Bronchial epithelial cell (primary cell): ENCODE data around the gene LPAR2. TPM values are rescaled to one million over a fixed set of nuclear protein-coding genes. Genes with fewer than 3 reads are reported as not detected.
"Not testable (repeated sequence)": the region's sequence is repeated elsewhere in the genome, so short reads cannot be mapped to it uniquely, and the experiment has no call there.

Experiments
- DNase-seq: peaks from one replicate; pipeline ENCODE4 v3.0.0-alpha.2; 2010; ENCODE audit warnings: low read depth
- FAIRE-seq: peaks from 2 replicates; lab custom pipeline; 2011; peaks lifted over from hg19 to GRCh38; lab: Jason Lieb, UNC
- H3K27me3 ChIP-seq: 2 replicates; pipeline ENCODE4 v1.5.1; 2011; ENCODE audit warnings: low read length; ENCODE audit not compliant: control insufficient read depth, insufficient read depth
- H3K36me3 ChIP-seq: 2 replicates; pipeline ENCODE4 v1.5.1; 2011; ENCODE audit warnings: low read length; ENCODE audit not compliant: control insufficient read depth, insufficient read depth
- H3K4me3 ChIP-seq: 2 replicates; pipeline ENCODE4 v1.5.1; 2011; ENCODE audit warnings: mild to moderate bottlenecking, low read depth, low read length, control low read depth
- total RNA-seq: library from RNA; depleted of rRNA; stranded (reverse); fragments of >200 nt; gene quantifications from 2 replicates; pipeline ENCODE4 v1.2.1, GENCODE V29; 2014
- TF ChIP-seq, protein P1 (sequence below): IDR thresholded peaks from 2 replicates; pipeline ENCODE4 v1.5.1; 2011; ENCODE audit warnings: mild to moderate bottlenecking, moderate library complexity, low read length, control low read depth, inconsistent platforms; ENCODE audit not compliant: insufficient read depth, severe bottlenecking

Gene LPAR2
- total RNA-seq, 1 donor from 2014 or later = 5.5 TPM

DNA sequence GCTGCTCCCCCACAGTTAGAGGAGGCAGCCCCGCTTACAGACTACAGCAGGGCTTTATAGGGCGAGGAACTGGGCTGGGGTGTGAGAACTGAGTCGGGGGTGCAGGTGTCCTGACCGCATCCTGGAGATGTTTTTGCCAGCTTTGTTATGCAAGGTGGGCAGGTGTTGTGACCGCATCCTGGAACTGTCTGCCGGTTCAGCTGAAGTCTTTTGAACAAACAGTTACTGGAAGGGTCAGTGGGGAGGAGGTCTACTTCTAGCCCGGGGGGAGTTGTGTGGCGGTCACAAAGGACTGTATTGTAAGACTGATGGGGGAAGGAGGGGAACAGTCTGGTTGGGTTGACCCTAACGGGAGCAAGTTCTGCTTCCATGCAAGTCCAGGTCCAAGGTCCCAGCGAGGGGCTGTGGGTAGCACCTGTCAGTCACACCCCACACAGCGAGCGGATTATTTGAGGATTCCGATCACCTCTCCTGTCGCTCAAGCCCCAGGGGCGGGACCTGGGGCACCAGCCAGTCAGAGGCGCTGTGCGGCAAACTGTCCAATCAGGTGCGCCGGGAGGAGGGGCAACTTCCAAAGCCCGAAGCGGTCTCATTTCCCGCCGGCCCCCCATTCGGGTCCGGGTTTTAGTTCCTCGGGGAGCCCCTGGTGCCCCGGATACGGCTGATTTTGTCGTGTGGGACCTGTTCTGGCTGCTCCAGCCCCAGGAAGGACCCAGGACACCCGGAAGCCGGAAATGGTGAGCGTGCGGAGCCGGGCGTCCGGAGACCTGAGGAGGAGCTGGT lies 40.4 kb upstream of the LPAR2 start, which contains the start of gene ZNF101:
Gene ZNF101 (plus strand): TSS at position 610 of the 783 bp plus-strand sequence. CDS start 125 bp downstream, at position 735.
- no peaks in the 10 kb centered on the region for H3K36me3 ChIP-seq
- DNase-seq = peak; percentile 83
- no peaks in the 10 kb centered on the region for H3K27me3 ChIP-seq
- peak within 1 kb of the TSS; percentile 92 for H3K4me3 ChIP-seq
- FAIRE-seq = no peak
- TF ChIP-seq, protein P1, sequence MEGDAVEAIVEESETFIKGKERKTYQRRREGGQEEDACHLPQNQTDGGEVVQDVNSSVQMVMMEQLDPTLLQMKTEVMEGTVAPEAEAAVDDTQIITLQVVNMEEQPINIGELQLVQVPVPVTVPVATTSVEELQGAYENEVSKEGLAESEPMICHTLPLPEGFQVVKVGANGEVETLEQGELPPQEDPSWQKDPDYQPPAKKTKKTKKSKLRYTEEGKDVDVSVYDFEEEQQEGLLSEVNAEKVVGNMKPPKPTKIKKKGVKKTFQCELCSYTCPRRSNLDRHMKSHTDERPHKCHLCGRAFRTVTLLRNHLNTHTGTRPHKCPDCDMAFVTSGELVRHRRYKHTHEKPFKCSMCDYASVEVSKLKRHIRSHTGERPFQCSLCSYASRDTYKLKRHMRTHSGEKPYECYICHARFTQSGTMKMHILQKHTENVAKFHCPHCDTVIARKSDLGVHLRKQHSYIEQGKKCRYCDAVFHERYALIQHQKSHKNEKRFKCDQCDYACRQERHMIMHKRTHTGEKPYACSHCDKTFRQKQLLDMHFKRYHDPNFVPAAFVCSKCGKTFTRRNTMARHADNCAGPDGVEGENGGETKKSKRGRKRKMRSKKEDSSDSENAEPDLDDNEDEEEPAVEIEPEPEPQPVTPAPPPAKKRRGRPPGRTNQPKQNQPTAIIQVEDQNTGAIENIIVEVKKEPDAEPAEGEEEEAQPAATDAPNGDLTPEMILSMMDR = no peak

DNA sequence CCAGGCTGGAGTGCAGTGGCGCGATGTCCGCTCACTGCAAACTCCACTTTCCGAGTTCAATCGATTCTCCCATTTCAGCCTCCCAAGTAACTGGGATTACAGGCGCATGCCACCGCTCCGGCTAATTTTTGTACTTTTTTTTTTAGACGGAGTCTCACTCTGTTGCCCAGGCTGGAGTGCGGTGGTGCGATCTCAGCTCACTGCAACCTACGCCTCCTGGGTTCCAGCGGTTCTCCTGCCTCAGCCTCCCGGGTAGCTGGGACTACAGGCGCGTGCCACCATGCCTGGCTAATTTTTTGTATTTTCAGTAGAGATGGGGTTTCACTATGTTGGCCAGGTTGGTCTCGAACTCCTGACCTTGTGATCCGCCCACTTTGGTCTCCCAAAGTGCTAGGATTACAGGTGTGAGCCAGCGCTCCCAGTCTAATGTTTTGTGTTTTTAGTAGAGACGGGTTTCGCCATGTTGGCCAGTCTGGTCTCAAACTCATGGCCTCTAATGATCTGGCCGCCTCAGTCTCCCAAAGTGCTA lies 37.5 kb upstream of the LPAR2 start:
- not testable (repeated sequence) for FAIRE-seq, DNase-seq

DNA sequence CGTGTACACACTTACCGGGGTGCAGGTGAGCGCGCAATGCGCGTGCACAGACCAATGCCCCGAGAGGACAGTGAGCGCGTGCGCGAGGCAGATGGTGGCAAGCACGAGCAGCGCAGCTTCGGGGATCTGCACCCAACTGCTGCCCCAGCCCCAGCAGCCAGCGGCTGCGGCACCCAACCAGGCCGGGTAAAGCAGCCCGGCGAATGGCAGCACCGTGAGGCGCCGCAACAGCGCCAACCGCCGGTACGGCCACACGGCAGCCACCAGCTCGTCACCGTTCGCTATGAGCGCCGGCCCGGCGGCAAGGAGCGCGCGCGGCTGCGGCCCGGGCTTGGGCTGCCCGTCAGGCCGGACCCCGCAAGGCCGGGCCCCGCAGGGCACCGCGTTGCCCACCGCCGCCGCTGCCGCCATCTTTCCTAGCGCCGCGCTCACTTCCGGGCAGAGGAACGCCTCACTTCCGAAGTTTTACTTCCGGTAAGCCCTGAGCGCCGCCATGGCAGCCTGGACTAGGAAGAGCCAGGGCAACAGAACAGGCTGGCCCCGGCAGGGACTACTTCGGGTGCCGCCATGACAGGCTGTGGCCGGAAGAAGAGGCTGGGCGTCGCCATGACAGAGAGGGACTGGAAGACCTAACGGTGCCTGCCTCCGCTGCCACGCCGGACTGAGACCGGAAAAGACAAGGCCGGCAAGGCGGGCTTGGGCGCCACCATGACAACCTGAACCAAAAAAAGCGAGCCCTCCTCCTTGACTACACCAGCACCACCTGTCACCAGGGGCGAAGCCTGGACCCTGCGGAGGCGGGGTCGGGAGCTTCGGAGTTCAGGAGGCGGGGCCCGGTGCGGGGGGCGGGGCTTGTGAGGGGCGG lies 35.5 kb upstream of the LPAR2 start, which contains the start of gene ATP13A1:
Gene ATP13A1 (minus strand): TSS at position 421 of the 865 bp plus-strand sequence. CDS start 10 bp downstream, at position 411.
- DNase-seq (peak; percentile 94), FAIRE-seq (no peak)
- Histone ChIP-seq H3K27me3 (no peaks in the 10 kb centered on the region), H3K36me3 (peaks cover 12% of the 10 kb centered on the region), H3K4me3 (peak within 1 kb of the TSS; percentile 86)
- TF ChIP-seq, protein P1 = peak; percentile 36

More for the DNA sequence above, 37.5 kb upstream of the LPAR2 start:
- H3K4me3 ChIP-seq, H3K27me3 ChIP-seq, H3K36me3 ChIP-seq: not testable (repeated sequence)

DNA sequence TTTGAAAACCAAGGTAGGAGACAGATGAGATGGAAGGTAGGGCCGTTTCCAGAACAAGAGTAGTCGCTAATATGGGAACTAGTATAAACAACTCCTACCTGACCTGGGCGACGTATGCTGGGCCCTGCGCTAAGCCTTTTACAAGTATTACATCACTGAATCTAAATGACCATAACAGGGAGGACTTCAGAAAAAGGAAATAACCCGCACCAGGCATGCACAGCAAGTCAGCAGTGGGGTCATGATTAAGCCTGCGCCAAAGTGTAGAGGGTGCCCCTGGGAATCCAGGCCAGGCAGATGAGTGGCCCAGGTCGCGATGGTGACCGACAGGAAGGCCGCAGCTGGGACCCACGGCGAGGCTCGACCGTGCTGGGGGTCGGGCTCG lies 34.8 kb upstream of the LPAR2 start:
- peaks cover 18% of the 10 kb centered on the region for H3K36me3 ChIP-seq
- no peaks in the 10 kb centered on the region for H3K27me3 ChIP-seq
- no peak for FAIRE-seq
- TF ChIP-seq, protein P1 = no peak
- H3K4me3 ChIP-seq = peak overlapping the region; percentile 86
- DNase-seq = no peak

DNA sequence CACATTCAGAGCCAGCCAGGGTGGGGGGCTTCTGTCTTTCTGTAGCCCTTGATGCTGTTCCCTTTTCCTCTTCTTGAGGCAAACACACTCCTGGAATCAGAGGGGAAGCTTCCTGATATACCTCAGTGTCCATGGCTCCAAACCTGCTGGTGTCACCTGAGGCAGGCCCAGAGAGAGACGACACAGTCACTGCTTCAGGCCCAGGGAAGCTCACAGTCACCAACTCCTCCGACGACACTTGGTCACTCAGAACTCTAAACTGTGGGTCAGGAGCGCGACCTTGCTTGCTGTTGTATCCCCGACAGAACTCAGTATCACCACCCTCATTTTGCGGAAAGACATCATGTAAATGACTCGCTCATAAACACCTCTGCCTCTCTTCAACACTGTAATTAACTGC lies 34.3 kb upstream of the LPAR2 start:
- FAIRE-seq (no peak), DNase-seq (no peak)
- no peaks in the 10 kb centered on the region for H3K27me3 ChIP-seq
- H3K36me3 ChIP-seq = peaks cover 21% of the 10 kb centered on the region
- peak overlapping the region; percentile 86 for H3K4me3 ChIP-seq
- TF ChIP-seq, protein P1 = no peak

DNA sequence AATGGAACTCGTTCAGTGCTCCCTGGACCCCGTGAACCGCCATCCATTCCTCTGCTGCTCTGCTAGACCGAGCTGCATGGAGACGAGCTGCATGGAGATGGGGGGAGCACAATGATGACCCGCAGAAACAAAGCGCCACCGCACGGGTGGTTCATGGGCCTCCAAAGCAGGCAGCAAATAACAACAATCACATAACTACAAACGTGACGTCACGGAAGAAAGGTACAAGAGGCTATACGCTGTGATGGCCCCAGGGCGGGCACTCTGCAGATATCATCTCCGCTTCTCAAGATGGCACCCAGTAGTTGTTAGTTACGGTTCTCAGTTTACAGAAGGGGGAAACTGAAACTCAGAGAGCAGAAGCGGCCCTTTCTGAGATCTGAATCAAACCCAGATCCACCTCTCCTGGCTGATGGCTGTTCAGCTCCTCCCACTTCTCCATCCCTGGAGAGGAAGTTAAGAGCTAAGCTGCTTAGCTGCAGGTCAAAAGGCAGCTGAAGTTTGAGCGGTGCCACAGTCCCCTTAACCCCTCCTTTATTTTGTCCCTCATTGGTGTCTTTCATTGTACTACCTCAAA lies 33.7 kb upstream of the LPAR2 start:
- Histone ChIP-seq H3K27me3 (no peaks in the 10 kb centered on the region), H3K4me3 (no peak overlapping the region), H3K36me3 (peaks cover 24% of the 10 kb centered on the region)
- no peak for DNase-seq
- FAIRE-seq = no peak
- TF ChIP-seq, protein P1 = no peak
